GM04503 (cell line): ENCODE results near the gene CELF2.
"Not testable (repeated sequence)": the region's sequence is repeated elsewhere in the genome, so short reads cannot be mapped to it uniquely, and the experiment has no call there.

Source experiments
- DNase-seq: peaks from one replicate; pipeline ENCODE4 v3.0.0-alpha.2; 2012; ENCODE audit warnings: low read depth

The CELF2 gene

GRCh38 chr10:11097686-11098085 is 80.0 kb downstream of the CELF2 start:
- no peak for DNase-seq

- DNase-seq: no peak
Measured at GRCh38 chr10:11098666-11099065, 81.0 kb downstream of the CELF2 start.

GRCh38 chr10:11104772-11105675 is 87.4 kb downstream of the CELF2 start:
- DNase-seq: no peak

- DNase-seq: no peak
Measured at GRCh38 chr10:11105676-11106004, 88.0 kb downstream of the CELF2 start.

- no peak for DNase-seq
Measured at GRCh38 chr10:11106621-11107374, 89.1 kb downstream of the CELF2 start.

- no peak for DNase-seq
Measured at GRCh38 chr10:11107948-11108347, 90.3 kb downstream of the CELF2 start.

- no peak for DNase-seq
Measured at GRCh38 chr10:11108356-11108755, 90.7 kb downstream of the CELF2 start.

- no peak for DNase-seq
Measured at GRCh38 chr10:11109590-11109989, 91.9 kb downstream of the CELF2 start.

GRCh38 chr10:11110539-11110938 is 92.9 kb downstream of the CELF2 start:
- DNase-seq: no peak

GRCh38 chr10:11111490-11111889 is 93.8 kb downstream of the CELF2 start:
- DNase-seq: no peak

GRCh38 chr10:11112718-11113117 is 95.0 kb downstream of the CELF2 start:
- DNase-seq: no peak

- DNase-seq: no peak
Measured at GRCh38 chr10:11113156-11113555, 95.5 kb downstream of the CELF2 start.

GRCh38 chr10:11114269-11114668 is 96.6 kb downstream of the CELF2 start:
- no peak for DNase-seq

GRCh38 chr10:11115337-11115736 is 97.7 kb downstream of the CELF2 start:
- no peak for DNase-seq

- no peak for DNase-seq
Measured at GRCh38 chr10:11116361-11116760, 98.7 kb downstream of the CELF2 start.

GRCh38 chr10:11116817-11117216 is 99.1 kb downstream of the CELF2 start:
- DNase-seq: no peak

- no peak for DNase-seq
Measured at GRCh38 chr10:11118686-11119085, 101.0 kb downstream of the CELF2 start.

GRCh38 chr10:11119843-11120242 is 102.2 kb downstream of the CELF2 start:
- no peak for DNase-seq

GRCh38 chr10:11120711-11121110 is 103.0 kb downstream of the CELF2 start:
- no peak for DNase-seq

- DNase-seq: not testable (repeated sequence)
Measured at GRCh38 chr10:11123892-11124291, 106.2 kb downstream of the CELF2 start.

- DNase-seq: no peak
Measured at GRCh38 chr10:11125004-11125403, 107.3 kb downstream of the CELF2 start.

- not testable (repeated sequence) for DNase-seq
Measured at GRCh38 chr10:11127017-11127416, 109.3 kb downstream of the CELF2 start.

- DNase-seq: no peak
Measured at GRCh38 chr10:11131112-11131639, 113.5 kb downstream of the CELF2 start.
